SK-N-SH treated with all-trans-retinoic acid at 6 μM for 48 hours (cell line): ENCODE data around the gene OAS1.

Source experiments
- ATAC-seq: fragments of 200-7000 bp; cut with Tn5 transposase; 3 replicates; pipeline ENCODE4 v1.9.1; 2020; ENCODE audit warnings: mild to moderate bottlenecking, moderate library complexity
- ARNTL ChIP-seq: fragments of 450-650 bp; formaldehyde crosslinking; IDR thresholded peaks from 2 replicates; pipeline ENCODE4 v1.5.0; 2020; ENCODE audit warnings: low read depth, mild to moderate bottlenecking, moderate library complexity, borderline replicate concordance
- BACH2 ChIP-seq: fragments of 250-450 bp; sonication (Bioruptor Pico); IDR thresholded peaks from 2 replicates; pipeline ENCODE4 v1.9.0; 2021; ENCODE audit warnings: mild to moderate bottlenecking, borderline replicate concordance
- CSDC2 ChIP-seq: fragments of 250-450 bp; sonication (Bioruptor Pico); IDR thresholded peaks from 2 replicates; pipeline ENCODE4 v1.5.0; 2020; ENCODE audit warnings: mild to moderate bottlenecking, moderate library complexity
- ISL1 ChIP-seq: fragments of 250-450 bp; sonication (Bioruptor Pico); IDR thresholded peaks from 2 replicates; pipeline ENCODE4 v2.1.2; 2022; ENCODE audit warnings: mild to moderate bottlenecking, moderate library complexity
- OSR1 ChIP-seq: fragments of 250-450 bp; sonication (Bioruptor Pico); IDR thresholded peaks from 2 replicates; pipeline ENCODE4 v1.8.0; 2022; ENCODE audit warnings: moderate library complexity, mild to moderate bottlenecking, inconsistent platforms
- RARB ChIP-seq: fragments of 250-450 bp; sonication (Bioruptor Pico); IDR thresholded peaks from 2 replicates; pipeline ENCODE4 v1.8.0; 2021; ENCODE audit warnings: mild to moderate bottlenecking, moderate library complexity
- SNAI2 ChIP-seq: fragments of 250-450 bp; sonication (Bioruptor Pico); IDR thresholded peaks from 2 replicates; pipeline ENCODE4 v1.5.0; 2020; ENCODE audit warnings: mild to moderate bottlenecking, moderate library complexity
- TOX ChIP-seq: fragments of 250-450 bp; sonication (Bioruptor Pico); IDR thresholded peaks from 2 replicates; pipeline ENCODE4 v1.8.0; 2021; ENCODE audit warnings: mild to moderate bottlenecking, moderate library complexity, borderline replicate concordance
- ZC3H10 ChIP-seq: fragments of 250-450 bp; sonication (Bioruptor Pico); IDR thresholded peaks from 2 replicates; pipeline ENCODE4 v1.5.1; 2021; ENCODE audit warnings: mild to moderate bottlenecking, moderate library complexity
- ZFP3 ChIP-seq: fragments of 250-450 bp; sonication (Bioruptor Pico); IDR thresholded peaks from 2 replicates; pipeline ENCODE4 v1.5.0; 2020; ENCODE audit warnings: mild to moderate bottlenecking, moderate library complexity
- ZFP30 ChIP-seq: fragments of 450-650 bp; formaldehyde crosslinking; IDR thresholded peaks from 2 replicates; pipeline ENCODE4 v1.5.0; 2022; ENCODE audit warnings: mild to moderate bottlenecking, moderate library complexity
- ZNF565 ChIP-seq: fragments of 450-650 bp; formaldehyde crosslinking; conservative IDR thresholded peaks from 2 replicates; pipeline ENCODE4 v1.5.0; 2020; ENCODE audit warnings: low read depth, mild to moderate bottlenecking, moderate library complexity
- ZNF70 ChIP-seq: fragments of 450-650 bp; formaldehyde crosslinking; IDR thresholded peaks from 2 replicates; pipeline ENCODE4 v1.5.0; 2020; ENCODE audit warnings: mild to moderate bottlenecking, moderate library complexity
- ZNF8 ChIP-seq: fragments of 450-650 bp; formaldehyde crosslinking; IDR thresholded peaks from 2 replicates; pipeline ENCODE4 v1.5.0; 2020; ENCODE audit warnings: mild to moderate bottlenecking, moderate library complexity
- TF ChIP-seq, protein P1 (sequence below): fragments of 250-450 bp; sonication (Bioruptor Pico); IDR thresholded peaks from 2 replicates; pipeline ENCODE4 v1.5.1; 2020; ENCODE audit warnings: low read depth, mild to moderate bottlenecking, moderate library complexity
- TF ChIP-seq, protein P2 (sequence below): fragments of 250-450 bp; sonication (Bioruptor Pico); IDR thresholded peaks from 2 replicates; pipeline ENCODE4 v1.5.1; 2021; ENCODE audit warnings: mild to moderate bottlenecking, moderate library complexity
- TF ChIP-seq, protein P3 (sequence below): fragments of 250-450 bp; sonication (Bioruptor Pico); IDR thresholded peaks from 2 replicates; pipeline ENCODE4 v1.8.0; 2021; ENCODE audit warnings: low read depth, mild to moderate bottlenecking, moderate library complexity, borderline replicate concordance
- TF ChIP-seq, protein P4 (sequence below): fragments of 250-450 bp; sonication (Bioruptor Pico); IDR thresholded peaks from 2 replicates; pipeline ENCODE4 v1.8.0; 2020; ENCODE audit warnings: mild to moderate bottlenecking, moderate library complexity, borderline replicate concordance

The OAS1 gene

DNA sequence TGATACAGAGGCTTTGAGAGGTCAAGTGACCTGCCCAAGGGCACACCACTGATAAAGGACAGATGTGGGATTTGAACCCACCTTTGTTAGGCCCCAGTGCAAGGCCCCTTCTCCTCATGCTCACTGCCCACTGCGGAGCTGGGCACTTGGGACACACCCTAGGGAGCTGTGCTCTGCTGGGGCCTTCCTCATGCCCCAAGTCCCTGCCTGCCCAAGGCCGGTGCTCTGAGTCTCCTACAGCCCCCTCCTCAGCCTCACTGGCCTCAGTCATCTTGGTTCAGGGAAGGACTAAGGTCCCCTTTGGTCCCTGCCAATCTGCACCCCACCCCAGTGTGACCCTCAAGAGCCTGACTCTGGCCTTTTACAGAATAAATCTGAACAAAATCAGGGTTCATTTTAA, 23.6 kb downstream of the OAS1 start:
- no peak for TF ChIP-seq ZNF565 (CRISPR knock-in tag)
- no peak for TF ChIP-seq ZNF8 (CRISPR knock-in tag)
- TF ChIP-seq TOX (CRISPR knock-in tag): no peak
- TF ChIP-seq, protein P1, sequence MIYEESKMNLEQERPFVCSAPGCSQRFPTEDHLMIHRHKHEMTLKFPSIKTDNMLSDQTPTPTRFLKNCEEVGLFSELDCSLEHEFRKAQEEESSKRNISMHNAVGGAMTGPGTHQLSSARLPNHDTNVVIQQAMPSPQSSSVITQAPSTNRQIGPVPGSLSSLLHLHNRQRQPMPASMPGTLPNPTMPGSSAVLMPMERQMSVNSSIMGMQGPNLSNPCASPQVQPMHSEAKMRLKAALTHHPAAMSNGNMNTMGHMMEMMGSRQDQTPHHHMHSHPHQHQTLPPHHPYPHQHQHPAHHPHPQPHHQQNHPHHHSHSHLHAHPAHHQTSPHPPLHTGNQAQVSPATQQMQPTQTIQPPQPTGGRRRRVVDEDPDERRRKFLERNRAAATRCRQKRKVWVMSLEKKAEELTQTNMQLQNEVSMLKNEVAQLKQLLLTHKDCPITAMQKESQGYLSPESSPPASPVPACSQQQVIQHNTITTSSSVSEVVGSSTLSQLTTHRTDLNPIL (CRISPR knock-in tag): no peak
- no peak for TF ChIP-seq ZFP30
- TF ChIP-seq ARNTL: no peak
- no peak for TF ChIP-seq CSDC2 (CRISPR knock-in tag)
- no peak for TF ChIP-seq BACH2 (CRISPR knock-in tag)
- ATAC-seq: no peak

DNA sequence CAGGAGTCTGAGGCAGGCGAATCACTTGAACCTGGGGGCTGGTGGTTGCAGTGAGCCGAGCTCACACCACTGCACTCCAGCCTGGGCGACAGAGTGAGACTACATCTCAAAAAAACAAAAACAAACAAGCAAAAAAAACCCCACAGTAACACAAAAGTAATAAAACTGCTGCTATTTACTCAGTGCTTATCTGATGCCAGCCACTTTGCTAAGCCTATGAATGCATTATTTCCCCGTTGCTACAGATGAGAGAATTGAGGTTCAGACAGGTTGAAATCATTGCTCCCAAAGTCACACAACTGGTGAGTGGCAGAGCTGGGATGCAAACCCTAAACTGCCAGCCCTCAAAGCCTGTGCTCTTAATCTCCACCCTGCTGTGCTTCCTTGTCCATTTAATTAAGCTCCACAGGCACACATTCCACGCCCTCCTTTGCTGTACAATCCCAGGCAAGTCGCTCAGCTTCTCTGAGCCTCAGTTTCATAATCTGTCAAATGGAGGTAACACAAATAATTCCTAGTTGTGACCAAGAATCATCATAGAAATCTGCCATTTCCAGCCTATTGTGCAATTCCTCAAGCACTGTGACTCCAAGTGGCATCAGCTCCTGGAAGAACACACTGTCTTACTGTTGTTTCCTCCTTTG, 25.8 kb downstream of the OAS1 start:
- no peak for TF ChIP-seq ISL1
- ATAC-seq: no peak

DNA sequence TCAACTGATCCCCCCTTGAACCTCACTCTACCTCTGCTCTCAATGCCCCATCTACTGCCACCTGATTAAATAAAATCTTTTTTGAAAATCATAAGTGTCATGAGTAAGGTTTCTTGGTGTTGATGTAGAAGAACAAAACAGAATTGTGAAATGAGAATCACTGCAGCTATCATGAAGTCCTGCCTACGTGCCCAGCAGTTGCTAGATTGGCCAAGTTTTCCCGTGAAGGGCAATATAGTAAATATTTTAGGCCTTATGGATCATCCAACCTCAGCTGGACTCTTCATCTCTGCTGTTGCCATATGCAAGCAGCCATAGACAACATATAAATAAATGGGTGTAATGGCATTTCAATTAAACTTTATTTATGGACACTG, 26.4 kb downstream of the OAS1 start:
- no peak for ATAC-seq
- TF ChIP-seq ZNF70 (CRISPR knock-in tag) (no peak), SNAI2 (CRISPR knock-in tag) (no peak), ISL1 (no peak), ZFP30 (no peak)

DNA sequence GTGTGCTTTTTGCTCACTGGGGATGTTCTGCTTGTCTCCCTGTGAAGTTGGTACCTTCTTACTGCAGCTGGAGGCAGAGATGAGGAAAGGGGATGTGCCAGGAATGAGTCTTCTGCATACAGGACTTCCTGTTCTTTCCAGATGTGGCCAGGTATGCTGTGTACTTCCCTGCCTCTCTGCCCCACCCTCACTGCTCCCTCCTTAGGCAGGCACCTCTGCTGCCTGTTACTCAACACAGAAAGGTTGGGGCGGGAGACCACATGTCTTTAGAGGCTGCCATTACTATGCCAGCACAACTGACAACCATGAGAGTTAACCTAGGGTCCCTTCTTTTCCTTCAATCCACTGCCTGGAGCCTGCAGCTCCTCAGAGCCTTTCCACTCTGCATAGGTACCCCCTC, 29.5 kb downstream of the OAS1 start:
- no peak for ATAC-seq
- TF ChIP-seq BACH2 (CRISPR knock-in tag) (no peak), ZNF565 (CRISPR knock-in tag) (no peak), ZFP3 (CRISPR knock-in tag) (no peak), ZC3H10 (no peak), RARB (CRISPR knock-in tag) (no peak), OSR1 (CRISPR knock-in tag) (no peak), ISL1 (no peak)
- TF ChIP-seq, protein P2, sequence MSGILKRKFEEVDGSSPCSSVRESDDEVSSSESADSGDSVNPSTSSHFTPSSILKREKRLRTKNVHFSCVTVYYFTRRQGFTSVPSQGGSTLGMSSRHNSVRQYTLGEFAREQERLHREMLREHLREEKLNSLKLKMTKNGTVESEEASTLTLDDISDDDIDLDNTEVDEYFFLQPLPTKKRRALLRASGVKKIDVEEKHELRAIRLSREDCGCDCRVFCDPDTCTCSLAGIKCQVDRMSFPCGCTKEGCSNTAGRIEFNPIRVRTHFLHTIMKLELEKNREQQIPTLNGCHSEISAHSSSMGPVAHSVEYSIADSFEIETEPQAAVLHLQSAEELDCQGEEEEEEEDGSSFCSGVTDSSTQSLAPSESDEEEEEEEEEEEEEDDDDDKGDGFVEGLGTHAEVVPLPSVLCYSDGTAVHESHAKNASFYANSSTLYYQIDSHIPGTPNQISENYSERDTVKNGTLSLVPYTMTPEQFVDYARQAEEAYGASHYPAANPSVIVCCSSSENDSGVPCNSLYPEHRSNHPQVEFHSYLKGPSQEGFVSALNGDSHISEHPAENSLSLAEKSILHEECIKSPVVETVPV: no peak

DNA sequence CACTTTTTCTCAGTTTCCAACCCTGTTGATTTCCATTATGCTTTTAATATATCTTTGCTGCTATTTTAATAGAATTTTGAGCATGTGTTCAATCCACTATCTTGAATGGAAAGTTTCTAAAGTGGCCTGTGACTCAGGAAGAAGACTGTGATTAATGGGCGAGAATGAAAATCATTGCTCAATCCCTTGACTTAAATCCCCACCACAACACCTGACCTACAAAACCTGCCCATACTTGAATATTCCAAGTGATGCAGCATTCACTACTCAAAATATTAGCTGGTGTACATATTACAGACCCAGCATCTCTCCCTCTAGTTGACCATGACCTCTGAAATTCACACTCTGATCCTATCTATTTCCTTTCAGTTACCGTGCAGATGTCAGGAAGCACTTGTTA, 30.2 kb downstream of the OAS1 start:
- TF ChIP-seq ZNF8 (CRISPR knock-in tag): no peak
- no peak for TF ChIP-seq BACH2 (CRISPR knock-in tag)
- TF ChIP-seq ZFP3 (CRISPR knock-in tag): no peak
- TF ChIP-seq, all 23 proteins: peak for 0
- ATAC-seq: no peak

DNA sequence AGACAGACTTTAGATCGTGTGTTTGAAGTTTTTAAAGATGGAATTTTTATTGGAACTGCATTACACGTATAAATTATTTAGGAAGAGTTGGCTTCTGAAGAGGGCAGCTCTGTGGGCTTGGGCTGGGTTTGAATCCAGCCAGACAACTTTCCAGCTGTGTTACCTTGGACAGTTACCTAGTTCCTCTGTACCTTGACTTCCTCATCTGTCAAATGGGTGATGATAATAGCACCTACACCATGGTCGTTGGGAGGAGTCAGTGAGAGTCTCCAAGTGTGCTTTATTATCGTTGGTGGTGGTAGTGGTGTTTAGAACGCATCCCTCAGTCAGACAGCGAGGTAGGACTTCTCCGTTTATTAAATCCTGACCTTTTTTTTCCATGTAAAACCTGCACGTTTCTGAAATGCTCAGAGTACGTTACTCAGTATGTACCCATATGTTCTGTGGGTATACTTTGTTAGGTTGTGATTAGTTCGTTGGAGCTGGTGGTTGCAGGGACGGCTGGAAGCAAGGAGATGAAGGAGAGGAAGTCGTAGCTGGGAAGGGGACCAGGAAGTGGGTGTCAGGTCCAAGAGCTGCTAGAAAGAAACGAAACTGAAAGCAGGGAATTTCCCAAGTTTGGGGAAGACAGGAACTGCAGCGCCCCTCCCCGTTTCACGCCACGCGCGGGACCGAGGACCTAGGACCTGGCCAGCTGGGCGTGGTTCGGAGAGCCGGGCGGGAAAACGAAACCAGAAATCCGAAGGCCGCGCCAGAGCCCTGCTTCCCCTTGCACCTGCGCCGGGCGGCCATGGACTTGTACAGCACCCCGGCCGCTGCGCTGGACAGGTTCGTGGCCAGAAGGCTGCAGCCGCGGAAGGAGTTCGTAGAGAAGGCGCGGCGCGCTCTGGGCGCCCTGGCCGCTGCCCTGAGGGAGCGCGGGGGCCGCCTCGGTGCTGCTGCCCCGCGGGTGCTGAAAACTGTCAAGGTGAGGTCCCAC, 31.3 kb downstream of the OAS1 start, which contains the start of gene OAS3:
TSS of gene OAS3 (plus strand) at position 734 of the 979 bp plus-strand sequence. CDS start at position 791, 57 bp downstream.
- peak; percentile 85 for ATAC-seq
- TF ChIP-seq, protein P1 (CRISPR knock-in tag): no peak

DNA sequence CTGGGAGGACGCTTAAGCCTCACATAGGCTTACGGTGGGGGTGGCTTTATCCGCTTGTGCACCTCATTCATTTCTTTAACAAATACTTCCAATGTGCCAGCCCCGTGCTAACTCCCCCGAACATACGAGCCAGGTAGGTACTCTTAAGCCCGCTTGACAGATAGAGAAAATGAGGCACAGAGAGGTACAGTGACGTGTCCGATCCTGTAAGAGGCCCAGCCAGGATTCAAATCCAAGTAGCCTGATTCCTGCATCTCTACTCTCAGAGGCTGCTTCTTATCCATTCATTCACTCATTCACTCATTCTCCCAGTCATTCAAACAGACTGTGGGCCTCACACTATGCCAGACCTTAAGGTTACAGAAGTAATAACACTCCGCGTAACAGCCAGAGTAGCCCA, 32.0 kb downstream of the OAS1 start:
- ATAC-seq: peak; percentile 28
- TF ChIP-seq ZNF8 (CRISPR knock-in tag): no peak
- TF ChIP-seq, protein P3, sequence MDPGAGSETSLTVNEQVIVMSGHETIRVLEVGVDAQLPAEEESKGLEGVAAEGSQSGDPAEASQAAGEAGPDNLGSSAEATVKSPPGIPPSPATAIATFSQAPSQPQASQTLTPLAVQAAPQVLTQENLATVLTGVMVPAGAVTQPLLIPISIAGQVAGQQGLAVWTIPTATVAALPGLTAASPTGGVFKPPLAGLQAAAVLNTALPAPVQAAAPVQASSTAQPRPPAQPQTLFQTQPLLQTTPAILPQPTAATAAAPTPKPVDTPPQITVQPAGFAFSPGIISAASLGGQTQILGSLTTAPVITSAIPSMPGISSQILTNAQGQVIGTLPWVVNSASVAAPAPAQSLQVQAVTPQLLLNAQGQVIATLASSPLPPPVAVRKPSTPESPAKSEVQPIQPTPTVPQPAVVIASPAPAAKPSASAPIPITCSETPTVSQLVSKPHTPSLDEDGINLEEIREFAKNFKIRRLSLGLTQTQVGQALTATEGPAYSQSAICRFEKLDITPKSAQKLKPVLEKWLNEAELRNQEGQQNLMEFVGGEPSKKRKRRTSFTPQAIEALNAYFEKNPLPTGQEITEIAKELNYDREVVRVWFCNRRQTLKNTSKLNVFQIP: no peak
- TF ChIP-seq, protein P4, sequence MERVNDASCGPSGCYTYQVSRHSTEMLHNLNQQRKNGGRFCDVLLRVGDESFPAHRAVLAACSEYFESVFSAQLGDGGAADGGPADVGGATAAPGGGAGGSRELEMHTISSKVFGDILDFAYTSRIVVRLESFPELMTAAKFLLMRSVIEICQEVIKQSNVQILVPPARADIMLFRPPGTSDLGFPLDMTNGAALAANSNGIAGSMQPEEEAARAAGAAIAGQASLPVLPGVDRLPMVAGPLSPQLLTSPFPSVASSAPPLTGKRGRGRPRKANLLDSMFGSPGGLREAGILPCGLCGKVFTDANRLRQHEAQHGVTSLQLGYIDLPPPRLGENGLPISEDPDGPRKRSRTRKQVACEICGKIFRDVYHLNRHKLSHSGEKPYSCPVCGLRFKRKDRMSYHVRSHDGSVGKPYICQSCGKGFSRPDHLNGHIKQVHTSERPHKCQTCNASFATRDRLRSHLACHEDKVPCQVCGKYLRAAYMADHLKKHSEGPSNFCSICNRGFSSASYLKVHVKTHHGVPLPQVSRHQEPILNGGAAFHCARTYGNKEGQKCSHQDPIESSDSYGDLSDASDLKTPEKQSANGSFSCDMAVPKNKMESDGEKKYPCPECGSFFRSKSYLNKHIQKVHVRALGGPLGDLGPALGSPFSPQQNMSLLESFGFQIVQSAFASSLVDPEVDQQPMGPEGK (CRISPR knock-in tag): no peak
- no peak for TF ChIP-seq OSR1 (CRISPR knock-in tag)
- no peak for TF ChIP-seq ZC3H10
- no peak for TF ChIP-seq TOX (CRISPR knock-in tag)
